RWPE2 (cell line): ENCODE measurements around the gene EME2.

ENCODE experiments used
- ATAC-seq: fragments of 200-7000 bp; cut with Tn5 transposase; 3 replicates; pipeline ENCODE4 v1.9.1; 2021; ENCODE audit warnings: low read depth
- DNase-seq: peaks from one replicate; pipeline ENCODE4 v3.0.0-alpha.2; 2020; ENCODE audit warnings: low spot score
- H3K27ac ChIP-seq: fragments of 450-650 bp; 2 replicates; pipeline ENCODE4 v1.5.1; 2017; ENCODE audit warnings: mild to moderate bottlenecking; ENCODE audit not compliant: poor library complexity, severe bottlenecking
- H3K27me3 ChIP-seq: fragments of 250-450 bp; sonication (Bioruptor Pico); 2 replicates; pipeline ENCODE4 v1.5.1; 2021; ENCODE audit warnings: mild to moderate bottlenecking, moderate library complexity; ENCODE audit not compliant: insufficient read depth, poor library complexity, severe bottlenecking
- H3K36me3 ChIP-seq: fragments of 250-450 bp; sonication (Bioruptor Pico); 2 replicates; pipeline ENCODE4 v1.5.1; 2020; ENCODE audit warnings: low read depth, mild to moderate bottlenecking, moderate library complexity
- H3K4me1 ChIP-seq: fragments of 250-450 bp; sonication (Bioruptor Pico); 2 replicates; pipeline ENCODE4 v1.5.1; 2021; ENCODE audit warnings: mild to moderate bottlenecking, moderate library complexity; ENCODE audit not compliant: insufficient read depth, poor library complexity, severe bottlenecking
- H3K4me3 ChIP-seq: fragments of 250-450 bp; sonication (Bioruptor Pico); 2 replicates; pipeline ENCODE4 v1.5.1; 2021; ENCODE audit warnings: mild to moderate bottlenecking, moderate library complexity; ENCODE audit not compliant: severe bottlenecking
- H3K9me3 ChIP-seq: fragments of 250-450 bp; sonication (Bioruptor Pico); 2 replicates; pipeline ENCODE4 v1.5.1; 2021; ENCODE audit warnings: mild to moderate bottlenecking, moderate library complexity; ENCODE audit not compliant: severe bottlenecking
- TF ChIP-seq, protein P1 (sequence below): fragments of 450-650 bp; IDR thresholded peaks from one replicate; pipeline ENCODE4 v1.5.1; 2017; ENCODE audit warnings: mild to moderate bottlenecking, moderate library complexity; ENCODE audit not compliant: poor library complexity, severe bottlenecking

EME2 gene

DNA sequence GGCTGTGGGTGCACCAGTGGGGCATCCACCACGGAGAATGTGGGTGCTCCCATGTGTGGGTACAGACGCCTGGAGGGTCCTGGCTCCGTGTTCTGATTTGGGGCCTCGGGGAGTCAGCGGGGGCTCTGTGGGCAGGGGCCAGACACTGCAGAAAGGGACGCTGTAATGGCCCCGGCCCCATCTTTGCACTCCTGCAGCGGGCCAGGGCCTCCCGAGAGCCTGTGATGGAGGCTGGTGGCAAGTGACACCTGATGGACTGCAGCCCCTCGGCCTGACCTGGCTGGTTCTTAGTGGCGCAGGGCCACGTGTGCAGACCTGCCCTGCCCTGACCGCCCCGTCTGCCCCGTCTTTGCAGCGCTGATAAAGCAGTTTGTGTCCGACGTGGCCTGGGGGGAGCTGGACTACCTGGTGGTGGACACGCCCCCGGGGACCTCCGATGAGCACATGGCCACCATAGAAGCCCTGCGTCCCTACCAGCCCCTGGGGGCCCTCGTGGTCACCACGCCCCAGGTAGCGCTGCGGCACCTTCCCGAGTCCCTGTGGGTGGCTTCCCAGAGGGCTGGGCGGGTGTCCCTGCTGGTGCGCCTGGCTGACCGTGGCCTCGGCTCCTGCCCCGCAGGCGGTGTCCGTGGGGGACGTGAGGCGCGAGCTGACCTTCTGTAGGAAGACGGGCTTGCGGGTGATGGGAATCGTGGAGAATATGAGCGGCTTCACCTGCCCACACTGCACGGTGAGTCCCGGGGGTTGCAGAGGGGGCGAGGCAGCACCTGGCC lies 14.9 kb downstream of the EME2 start:
- TF ChIP-seq, protein P1, sequence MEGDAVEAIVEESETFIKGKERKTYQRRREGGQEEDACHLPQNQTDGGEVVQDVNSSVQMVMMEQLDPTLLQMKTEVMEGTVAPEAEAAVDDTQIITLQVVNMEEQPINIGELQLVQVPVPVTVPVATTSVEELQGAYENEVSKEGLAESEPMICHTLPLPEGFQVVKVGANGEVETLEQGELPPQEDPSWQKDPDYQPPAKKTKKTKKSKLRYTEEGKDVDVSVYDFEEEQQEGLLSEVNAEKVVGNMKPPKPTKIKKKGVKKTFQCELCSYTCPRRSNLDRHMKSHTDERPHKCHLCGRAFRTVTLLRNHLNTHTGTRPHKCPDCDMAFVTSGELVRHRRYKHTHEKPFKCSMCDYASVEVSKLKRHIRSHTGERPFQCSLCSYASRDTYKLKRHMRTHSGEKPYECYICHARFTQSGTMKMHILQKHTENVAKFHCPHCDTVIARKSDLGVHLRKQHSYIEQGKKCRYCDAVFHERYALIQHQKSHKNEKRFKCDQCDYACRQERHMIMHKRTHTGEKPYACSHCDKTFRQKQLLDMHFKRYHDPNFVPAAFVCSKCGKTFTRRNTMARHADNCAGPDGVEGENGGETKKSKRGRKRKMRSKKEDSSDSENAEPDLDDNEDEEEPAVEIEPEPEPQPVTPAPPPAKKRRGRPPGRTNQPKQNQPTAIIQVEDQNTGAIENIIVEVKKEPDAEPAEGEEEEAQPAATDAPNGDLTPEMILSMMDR = no peak
- Histone ChIP-seq H3K27me3 (no peaks in the 10 kb centered on the region), H3K27ac (no peak overlapping the region), H3K9me3 (no peaks in the 10 kb centered on the region), H3K4me3 (no peak overlapping the region), H3K36me3 (peaks cover 37% of the 10 kb centered on the region), H3K4me1 (peaks cover 6% of the 10 kb centered on the region)
- DNase-seq (peak; percentile 68), ATAC-seq (no peak)

DNA sequence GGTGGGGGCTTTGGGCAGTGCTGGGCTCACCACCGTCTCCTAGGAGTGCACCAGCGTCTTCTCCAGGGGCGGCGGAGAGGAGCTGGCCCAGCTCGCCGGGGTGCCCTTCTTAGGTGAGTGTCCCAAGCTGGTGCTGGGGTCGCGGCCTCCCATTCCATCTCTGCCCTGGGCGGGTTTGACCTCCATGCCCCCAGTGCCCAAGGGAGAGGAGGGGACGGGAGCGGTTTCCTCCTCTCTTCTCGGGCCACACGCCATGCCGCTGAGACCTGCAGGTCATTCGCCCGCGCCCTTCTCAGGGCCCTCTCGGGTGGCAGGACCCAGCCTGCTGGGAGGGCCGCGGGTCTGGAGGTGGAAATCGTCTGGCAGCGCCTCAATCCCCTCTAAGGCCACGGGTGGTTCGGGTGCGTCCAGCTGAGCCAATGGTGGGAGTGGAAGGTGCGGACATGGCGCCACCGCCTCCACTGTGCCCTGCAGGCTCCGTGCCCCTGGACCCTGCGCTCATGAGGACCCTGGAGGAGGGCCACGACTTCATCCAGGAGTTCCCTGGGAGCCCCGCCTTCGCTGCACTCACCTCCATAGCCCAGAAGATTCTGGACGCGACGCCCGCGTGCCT lies 15.6 kb downstream of the EME2 start:
- Histone ChIP-seq H3K4me1 (peaks cover 6% of the 10 kb centered on the region), H3K27me3 (no peaks in the 10 kb centered on the region), H3K36me3 (peaks cover 37% of the 10 kb centered on the region), H3K27ac (no peak overlapping the region), H3K9me3 (no peaks in the 10 kb centered on the region), H3K4me3 (no peak overlapping the region)
- DNase-seq = peak; percentile 63
- ATAC-seq = no peak
- TF ChIP-seq, protein P1 = no peak

DNA sequence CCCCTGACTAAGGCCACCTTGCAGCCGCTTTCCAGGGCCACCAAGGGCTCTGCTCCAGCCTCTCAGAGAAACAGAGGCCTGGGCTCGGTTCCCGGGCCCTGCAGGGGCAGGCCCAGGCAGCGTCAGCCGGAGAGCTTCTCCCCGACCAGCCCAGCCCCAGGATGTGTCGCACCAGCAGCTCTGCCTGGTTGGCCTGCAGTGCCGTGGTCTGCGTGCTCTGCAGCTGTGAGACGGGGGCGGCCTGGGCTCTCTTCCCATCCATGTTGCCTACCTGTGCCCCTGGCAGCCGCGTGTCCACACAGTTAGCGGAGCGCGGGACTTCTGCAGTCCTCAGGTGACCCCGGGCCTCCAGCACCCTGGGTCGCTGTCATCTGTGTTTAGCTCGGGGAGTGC lies 16.1 kb downstream of the EME2 start:
- TF ChIP-seq, protein P1 = no peak
- peaks cover 6% of the 10 kb centered on the region for H3K4me1 ChIP-seq

DNA sequence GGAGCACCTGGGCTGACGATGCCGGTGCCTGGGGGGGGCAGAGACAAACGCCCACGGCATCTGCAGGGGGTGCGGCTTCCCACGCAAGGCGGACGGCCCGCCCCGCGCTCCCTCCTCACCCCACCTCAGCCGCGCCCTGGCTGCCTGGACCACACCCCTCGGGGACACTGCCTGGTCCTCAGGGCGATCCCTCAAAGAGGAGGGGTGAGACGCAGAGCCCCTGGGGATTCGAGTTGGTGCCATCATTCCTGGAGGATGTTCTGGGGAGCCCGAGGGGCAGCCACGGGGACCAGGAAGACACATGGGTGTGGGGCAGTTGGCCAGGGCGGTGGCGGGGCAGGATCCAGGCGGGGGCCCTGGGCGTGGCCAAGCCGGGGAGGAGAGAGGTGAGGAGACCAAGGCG lies 17.0 kb downstream of the EME2 start:
- Histone ChIP-seq H3K27me3 (no peaks in the 10 kb centered on the region), H3K27ac (no peak overlapping the region), H3K36me3 (peaks cover 31% of the 10 kb centered on the region), H3K9me3 (no peaks in the 10 kb centered on the region), H3K4me1 (no peaks in the 10 kb centered on the region), H3K4me3 (no peak overlapping the region)
- no peak for ATAC-seq
- TF ChIP-seq, protein P1 = no peak
- DNase-seq = peak; percentile 57

More for the DNA sequence above, 16.1 kb downstream of the EME2 start:
- Histone ChIP-seq H3K36me3 (peaks cover 37% of the 10 kb centered on the region), H3K9me3 (no peaks in the 10 kb centered on the region), H3K27me3 (no peaks in the 10 kb centered on the region), H3K27ac (no peak overlapping the region), H3K4me3 (no peak overlapping the region)
- ATAC-seq = no peak
- DNase-seq = peak; percentile 64

DNA sequence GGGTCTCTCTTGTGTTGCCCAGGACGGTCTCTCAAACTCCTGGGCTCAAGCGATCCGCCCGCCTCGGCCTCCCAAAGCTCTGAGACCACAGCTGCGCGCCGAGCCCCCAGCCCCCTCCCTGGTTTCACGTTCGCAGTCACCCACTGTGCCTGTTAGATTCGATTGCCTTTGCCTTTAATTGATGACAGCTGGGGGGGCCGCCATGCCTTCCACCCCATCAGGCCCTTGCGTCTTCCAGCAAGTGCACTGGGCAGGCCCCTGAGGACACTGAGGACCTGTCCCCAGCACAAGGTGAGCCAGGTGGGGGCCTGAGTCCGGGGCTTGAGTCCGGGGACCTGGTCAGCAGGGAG lies 17.6 kb downstream of the EME2 start:
- Histone ChIP-seq H3K4me3 (no peak overlapping the region), H3K9me3 (no peaks in the 10 kb centered on the region), H3K27me3 (no peaks in the 10 kb centered on the region), H3K36me3 (peaks cover 26% of the 10 kb centered on the region), H3K4me1 (no peaks in the 10 kb centered on the region), H3K27ac (no peak overlapping the region)
- ATAC-seq (no peak), DNase-seq (no peak)
- TF ChIP-seq, protein P1 = no peak
